HepG2 (cell line): ENCODE results near the gene GPT2. TPM values are rescaled to one million over a fixed set of nuclear protein-coding genes. Genes with fewer than 3 reads are reported as not detected.

ENCODE experiments used
- ATAC-seq: fragments of 200-7000 bp; cut with Tn5 transposase; 3 replicates; pipeline ENCODE4 v1.9.1; 2020; ENCODE audit warnings: mild to moderate bottlenecking, moderate library complexity
- BruUV-seq: library from RNA; stranded (reverse); fragments of 400-500 nt; replicated peaks from 2 replicates; lab custom pipeline; 2021; lab: Mats Ljungman, UMichigan
- CTCF ChIA-PET: fragments of 300-600 bp; formaldehyde crosslinking; extraction: SDS; loops from one replicate; lab custom pipeline; 2021; ENCODE audit warnings: low total read pairs, inconsistent platforms, low intra/inter-chr PET ratio; lab: Yijun Ruan, JAX
- POLR2A ChIA-PET: fragments of 350-600 bp; sonication (Branson Sonifier 250); formaldehyde crosslinking; loops from one replicate; lab custom pipeline; 2020; ENCODE audit warnings: antibody characterized with exemption, inconsistent platforms; lab: Yijun Ruan, JAX
- DNase-seq: peaks from one replicate; pipeline ENCODE4 v3.0.0-alpha.2; 2015; ENCODE audit warnings: low spot score
- FAIRE-seq: peaks from 3 replicates; lab custom pipeline; 2011; peaks lifted over from hg19 to GRCh38; lab: Jason Lieb, UNC
- H2AFZ ChIP-seq: one replicate; pipeline ENCODE4 v1.6.1; 2011; ENCODE audit warnings: low read length, inconsistent platforms
- H3K27ac ChIP-seq: fragments of 300-600 bp; 3 replicates; pipeline ENCODE4 v1.8.0; 2011; ENCODE audit warnings: mixed run types, mild to moderate bottlenecking, mixed read lengths, low read length, inconsistent platforms; ENCODE audit not compliant: insufficient read depth; ENCODE audit errors: extremely low read length
- H3K27me3 ChIP-seq, 2 experiments: fragments of 200-600 bp in 1 of 2; 2 replicates in 1 of 2; 3 replicates in 1 of 2; pipeline versions ENCODE4 v1.6.0 to v1.8.0; 2011; ENCODE audit warnings: low read length in 2 of 2, mild to moderate bottlenecking in 2 of 2, moderate library complexity in 2 of 2, inconsistent platforms in 1 of 2; ENCODE audit not compliant: insufficient read depth in 2 of 2, control insufficient read depth in 1 of 2
- H3K36me3 ChIP-seq, 2 experiments: fragments of 200-600 bp in 1 of 2; replicated peaks in 1 of 2; 2 replicates in 1 of 2; 3 replicates in 1 of 2; pipeline versions ENCODE4 v1.5.1 to v1.8.0; 2011; ENCODE audit warnings: low read length in 2 of 2, inconsistent platforms in 1 of 2; ENCODE audit not compliant: insufficient read depth in 2 of 2, control insufficient read depth in 1 of 2
- H3K4me1 ChIP-seq: 2 replicates; pipeline ENCODE4 v1.5.1; 2012; ENCODE audit warnings: low read length, inconsistent platforms; ENCODE audit not compliant: insufficient read depth
- H3K4me2 ChIP-seq: 2 replicates; pipeline ENCODE4 v1.6.0; 2011; ENCODE audit warnings: low read depth, low read length, inconsistent platforms
- H3K4me3 ChIP-seq, 3 experiments: fragments of 200-600 bp in 1 of 3; sonication (generic), shearing (Covaris generic) in 1 of 3; replicated peaks in 1 of 3; 2 replicates each; pipeline ENCODE4 v1.5.1; 2011 to 2016; ENCODE audit warnings: low read length in 3 of 3, inconsistent platforms in 2 of 3, low read depth in 2 of 3, mild to moderate bottlenecking in 2 of 3, control low read depth in 1 of 3, mixed read lengths in 1 of 3; ENCODE audit not compliant: insufficient read depth in 1 of 3
- H3K79me2 ChIP-seq: one replicate; pipeline ENCODE4 v1.6.1; 2011; ENCODE audit warnings: low read length, inconsistent platforms; ENCODE audit not compliant: insufficient read depth
- H3K9ac ChIP-seq: 2 replicates; pipeline ENCODE4 v1.6.0; 2011; ENCODE audit warnings: mild to moderate bottlenecking, low read depth, low read length, inconsistent platforms; ENCODE audit not compliant: insufficient read depth
- H3K9me3 ChIP-seq: 2 replicates; pipeline ENCODE4 v1.5.1; 2012; ENCODE audit warnings: mild to moderate bottlenecking, low read length
- H4K20me1 ChIP-seq: 2 replicates; pipeline ENCODE4 v1.6.0; 2011; ENCODE audit warnings: inconsistent platforms, mild to moderate bottlenecking, low read length, moderate library complexity; ENCODE audit not compliant: insufficient read depth
- FOXA3 ChIP-seq: IDR thresholded peaks from 2 replicates; pipeline ENCODE4 v1.6.1; 2016; ENCODE audit warnings: missing genetic modification reagents, missing compliant biosample characterization
- HNF4A ChIP-seq: sonication (generic); formaldehyde crosslinking; IDR thresholded peaks from 2 replicates; pipeline ENCODE4 v1.4.0; 2020; ENCODE audit warnings: missing genetic modification reagents
- REPIN1 ChIP-seq: sonication (generic); formaldehyde crosslinking; IDR thresholded peaks from 2 replicates; pipeline ENCODE4 v1.8.0; 2022; ENCODE audit warnings: missing genetic modification reagents, low read depth, mild to moderate bottlenecking, borderline replicate concordance
- SMAD3 ChIP-seq: sonication (generic); formaldehyde crosslinking; IDR thresholded peaks from 2 replicates; pipeline ENCODE4 v1.4.0; 2020; ENCODE audit warnings: missing genetic modification reagents
- SNAPC2 ChIP-seq: sonication (generic); formaldehyde crosslinking; IDR thresholded peaks from 2 replicates; pipeline ENCODE4 v1.8.1; 2022; ENCODE audit warnings: mild to moderate bottlenecking, missing genetic modification reagents
- ZBTB25 ChIP-seq: IDR thresholded peaks from 2 replicates; pipeline ENCODE4 v1.6.1; 2018; ENCODE audit warnings: missing genetic modification reagents
- WGBS: methylation state at CpG from one replicate; pipeline ENCODE4 v1.1.6; 2017; ENCODE audit warnings: low lambda C conversion rate; 5-methylcytosine and 5-hydroxymethylcytosine counted together
- in situ Hi-C: cut with HindIII; loops from 2 replicates; pipeline ENCODE4 v1.10.0; 2017; ENCODE audit warnings: low pct_unique_long_range_greater_than_20kb; ENCODE audit not compliant: extremely low pct_ligation_motif_present
- intact Hi-C: fragments of 100-400 bp; cut with micrococcal nuclease; formaldehyde crosslinking; loops from one replicate; pipeline ENCODE4 v1.10.0; 2022; ENCODE audit not compliant: unreplicated experiment
- polyA plus RNA-seq, 8 experiments: library from polyadenylated mRNA; depleted of rRNA in 3 of 8; stranded (reverse) in 7 of 8; unstranded in 1 of 8; fragments of >200 nt; fragmentation: Illumina TruSeq in 4 of 8; extraction: Trizol in 4 of 8; gene quantifications; 2 replicates each; pipeline versions ENCODE4 v1.2.1 to v1.2.3, GENCODE V29; 2011 to 2016; ENCODE audit warnings: low read depth in 4 of 8, missing spikeins in 1 of 8, mixed read lengths in 1 of 8; ENCODE audit not compliant: insufficient read depth in 1 of 8
- total RNA-seq, 5 experiments: library from RNA; depleted of rRNA; stranded (reverse); fragments of >200 nt; fragmentation: Illumina TruSeq; extraction: Trizol; gene quantifications; 2 replicates each; pipeline ENCODE4 v1.2.3, GENCODE V29; 2016; ENCODE audit warnings: low read depth in 1 of 5
- TF ChIP-seq, protein P1 (sequence below): sonication (generic); formaldehyde crosslinking; IDR thresholded peaks from 2 replicates; pipeline ENCODE4 v1.4.0; 2020; ENCODE audit warnings: missing genetic modification reagents, borderline replicate concordance
- TF ChIP-seq, protein P2 (sequence below): sonication (generic); formaldehyde crosslinking; IDR thresholded peaks from 2 replicates; pipeline ENCODE4 v1.8.0; 2022; ENCODE audit warnings: mild to moderate bottlenecking, missing genetic modification reagents, moderate library complexity

The GPT2 gene
- total and polyA plus RNA-seq, 2 of the 13 experiments (the other 11 are each of a cell fraction or from before 2014, with no cell fraction given), result 138 to 267 TPM

DNA sequence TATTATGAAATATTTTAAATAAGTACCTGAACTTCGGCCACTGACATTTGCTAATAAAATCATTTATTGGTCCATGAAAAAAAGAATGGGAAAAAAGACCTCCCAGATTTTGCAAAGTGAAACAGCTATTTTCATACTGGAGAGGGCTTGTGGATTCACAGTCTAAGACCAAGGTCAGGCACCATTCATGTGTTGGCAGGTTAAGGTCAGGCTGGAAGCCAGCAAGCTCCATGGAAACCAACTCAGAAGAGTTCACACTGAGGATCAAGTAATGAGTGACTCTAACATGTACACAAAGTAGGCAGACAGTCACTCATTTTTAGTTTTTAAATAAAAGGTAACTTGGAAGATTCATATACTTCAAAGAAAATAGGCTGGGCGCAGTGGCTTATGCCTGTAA is 85.9 kb downstream of the GPT2 start (continued):
- TF ChIP-seq ZBTB25 (CRISPR knock-in tag) (no peak), FOXA3 (CRISPR knock-in tag) (peak; percentile 43), HNF4A (CRISPR knock-in tag) (peak; percentile 63), SMAD3 (CRISPR knock-in tag) (no peak)
- TF ChIP-seq, protein P1, sequence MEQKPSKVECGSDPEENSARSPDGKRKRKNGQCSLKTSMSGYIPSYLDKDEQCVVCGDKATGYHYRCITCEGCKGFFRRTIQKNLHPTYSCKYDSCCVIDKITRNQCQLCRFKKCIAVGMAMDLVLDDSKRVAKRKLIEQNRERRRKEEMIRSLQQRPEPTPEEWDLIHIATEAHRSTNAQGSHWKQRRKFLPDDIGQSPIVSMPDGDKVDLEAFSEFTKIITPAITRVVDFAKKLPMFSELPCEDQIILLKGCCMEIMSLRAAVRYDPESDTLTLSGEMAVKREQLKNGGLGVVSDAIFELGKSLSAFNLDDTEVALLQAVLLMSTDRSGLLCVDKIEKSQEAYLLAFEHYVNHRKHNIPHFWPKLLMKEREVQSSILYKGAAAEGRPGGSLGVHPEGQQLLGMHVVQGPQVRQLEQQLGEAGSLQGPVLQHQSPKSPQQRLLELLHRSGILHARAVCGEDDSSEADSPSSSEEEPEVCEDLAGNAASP (CRISPR knock-in tag), result peak; percentile 61; the same call in 1 of the 2 replicates
- TF ChIP-seq, protein P2, sequence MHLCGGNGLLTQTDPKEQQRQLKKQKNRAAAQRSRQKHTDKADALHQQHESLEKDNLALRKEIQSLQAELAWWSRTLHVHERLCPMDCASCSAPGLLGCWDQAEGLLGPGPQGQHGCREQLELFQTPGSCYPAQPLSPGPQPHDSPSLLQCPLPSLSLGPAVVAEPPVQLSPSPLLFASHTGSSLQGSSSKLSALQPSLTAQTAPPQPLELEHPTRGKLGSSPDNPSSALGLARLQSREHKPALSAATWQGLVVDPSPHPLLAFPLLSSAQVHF, result no peak

- POLR2A ChIA-PET, result interaction anchor here (0.7 to 1.8 kb wide), 3 partner anchors 17 to 127 kb away, joined by 3 to 8 read pairs (median 6); no protein-coding TSS in a partner anchor
- Histone ChIP-seq H3K36me3 (peaks cover 16 to 37% of the 10 kb centered on the region in 2 experiments), H3K4me1 (peaks cover 59% of the 10 kb centered on the region), H2AFZ (no peak overlapping the region), H3K4me3 (peak overlapping the region in 2 of 3 experiments; percentile 74 to 96; a peak in 2 of 6 replicates)
- 92% methylated on average over 7 of the region's 7 CpGs for WGBS
- no peak for FAIRE-seq
- TF ChIP-seq SNAPC2 (CRISPR knock-in tag), result no peak
- TF ChIP-seq REPIN1 (CRISPR knock-in tag), result no peak
- TF ChIP-seq, all 625 proteins: peak for 0
- Histone ChIP-seq H3K79me2 (peaks cover 56% of the 10 kb centered on the region), H3K27me3 (no peaks in the 10 kb centered on the region; a peak in 1 of 5 replicates), H4K20me1 (peaks cover 43% of the 10 kb centered on the region), H3K27ac (no peak overlapping the region), H3K4me2 (peak overlapping the region; percentile 94), H3K9me3 (no peaks in the 10 kb centered on the region), H3K9ac (peak overlapping the region; percentile 93; the same call in 1 of the 2 replicates)
- DNase-seq (no peak), ATAC-seq (no peak)
- BruUV-seq, result no TSS peak
- in situ Hi-C loops (no loop called here), intact Hi-C loops (loop anchor here (5.0 kb wide), 1 partner anchor 139 kb away; the partner anchor contains the start of gene C16orf87)
- CTCF ChIA-PET, result no interaction called here
Observed at GRCh38 chr16:46971271-46971670, 87.1 kb downstream of the GPT2 start.
